ENCODE results near the gene GMPS. TPM values are rescaled to one million over a fixed set of nuclear protein-coding genes. Genes with fewer than 3 reads are reported as not detected.

The GMPS gene
- total and polyA plus RNA-seq, 2 donors from 2014 or later, result 21.1 to 43.9 TPM

DNA sequence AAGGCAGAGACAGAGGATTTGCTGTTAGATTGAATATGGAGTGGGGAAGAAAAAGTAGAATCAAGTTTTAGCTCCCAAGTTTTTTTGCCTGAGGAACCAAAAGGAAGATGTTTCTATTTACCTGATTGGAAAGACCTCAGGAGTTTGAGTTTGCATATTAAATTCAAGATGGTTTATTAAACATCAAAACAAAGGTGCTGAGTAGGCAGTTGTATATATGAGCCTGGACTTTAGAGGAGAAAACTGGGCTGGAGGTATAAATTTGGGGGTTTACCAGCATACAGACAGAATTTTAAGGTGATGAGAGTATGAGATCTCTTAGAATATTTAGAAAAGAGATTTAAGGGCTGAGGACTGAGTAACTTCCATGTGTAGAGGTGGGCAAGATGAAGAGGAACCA, 38.2 kb downstream of the GMPS start:
- Histone ChIP-seq H3K9me3 (ENCODE audit: control insufficient read depth in 2 of 3, insufficient read depth in 1 of 3, low read length in 3 of 3) (no peaks in the 10 kb centered on the region), H3K9ac (ENCODE audit: low read length in 3 of 3) (no peak overlapping the region), H3K4me1 (ENCODE audit: control insufficient read depth in 2 of 3, insufficient read depth in 2 of 3, low read depth in 1 of 3, low read length in 3 of 3) (no peaks in the 10 kb centered on the region), H3K36me3 (ENCODE audit: control insufficient read depth in 2 of 3, insufficient read depth in 3 of 3, low read length in 3 of 3) (peaks cover 0 to 4% (median 0%) of the 10 kb centered on the region in 3 donors), H3K4me3 (ENCODE audit: low read length in 3 of 3) (no peak overlapping the region), H3K27ac (ENCODE audit: low read depth in 2 of 2, low read length in 2 of 2) (no peak overlapping the region), H3K27me3 (ENCODE audit: control insufficient read depth, insufficient read depth, low read length) (no peaks in the 10 kb centered on the region)
- intact Hi-C loops (cut with DNase I), result no loop called here
- no peak for FAIRE-seq
- no peak for DNase-seq
- TF ChIP-seq, protein P1, sequence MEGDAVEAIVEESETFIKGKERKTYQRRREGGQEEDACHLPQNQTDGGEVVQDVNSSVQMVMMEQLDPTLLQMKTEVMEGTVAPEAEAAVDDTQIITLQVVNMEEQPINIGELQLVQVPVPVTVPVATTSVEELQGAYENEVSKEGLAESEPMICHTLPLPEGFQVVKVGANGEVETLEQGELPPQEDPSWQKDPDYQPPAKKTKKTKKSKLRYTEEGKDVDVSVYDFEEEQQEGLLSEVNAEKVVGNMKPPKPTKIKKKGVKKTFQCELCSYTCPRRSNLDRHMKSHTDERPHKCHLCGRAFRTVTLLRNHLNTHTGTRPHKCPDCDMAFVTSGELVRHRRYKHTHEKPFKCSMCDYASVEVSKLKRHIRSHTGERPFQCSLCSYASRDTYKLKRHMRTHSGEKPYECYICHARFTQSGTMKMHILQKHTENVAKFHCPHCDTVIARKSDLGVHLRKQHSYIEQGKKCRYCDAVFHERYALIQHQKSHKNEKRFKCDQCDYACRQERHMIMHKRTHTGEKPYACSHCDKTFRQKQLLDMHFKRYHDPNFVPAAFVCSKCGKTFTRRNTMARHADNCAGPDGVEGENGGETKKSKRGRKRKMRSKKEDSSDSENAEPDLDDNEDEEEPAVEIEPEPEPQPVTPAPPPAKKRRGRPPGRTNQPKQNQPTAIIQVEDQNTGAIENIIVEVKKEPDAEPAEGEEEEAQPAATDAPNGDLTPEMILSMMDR (IDR thresholded peaks at IDR 0.05; ENCODE audit: borderline replicate concordance, extremely low read depth, insufficient read depth), result no peak

DNA sequence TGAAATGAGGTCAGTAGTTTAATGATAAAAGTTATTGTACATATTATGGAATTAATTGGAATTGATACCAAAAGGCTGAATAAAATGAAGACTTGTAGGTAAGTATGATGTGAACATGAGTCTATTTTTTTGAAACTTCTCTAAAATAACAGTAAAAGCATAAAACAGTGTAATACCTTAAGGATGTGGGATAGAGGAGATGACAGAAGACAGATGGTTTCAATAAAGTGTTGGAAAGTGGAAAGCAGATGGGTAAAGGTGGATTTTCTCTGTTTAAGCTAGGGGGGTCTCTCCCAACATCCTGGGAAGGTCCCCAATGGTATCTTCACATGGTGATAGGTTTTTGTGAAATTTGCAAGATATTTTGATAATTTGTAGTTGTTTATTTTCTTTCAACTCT, 41.6 kb downstream of the GMPS start:
- Histone ChIP-seq H3K4me1 (ENCODE audit: control insufficient read depth in 2 of 3, insufficient read depth in 2 of 3, low read depth in 1 of 3, low read length in 3 of 3) (no peaks in the 10 kb centered on the region), H3K4me3 (ENCODE audit: low read length in 3 of 3) (no peak overlapping the region), H3K27ac (ENCODE audit: low read depth in 2 of 2, low read length in 2 of 2) (no peak overlapping the region), H3K9ac (ENCODE audit: low read length in 3 of 3) (no peak overlapping the region), H3K9me3 (ENCODE audit: control insufficient read depth in 2 of 3, insufficient read depth in 1 of 3, low read length in 3 of 3) (no peaks in the 10 kb centered on the region), H3K27me3 (ENCODE audit: control insufficient read depth, insufficient read depth, low read length) (no peaks in the 10 kb centered on the region), H3K36me3 (ENCODE audit: control insufficient read depth in 2 of 3, insufficient read depth in 3 of 3, low read length in 3 of 3) (peaks cover 4 to 20% (median 7%) of the 10 kb centered on the region in 3 donors)
- TF ChIP-seq, protein P1 (IDR thresholded peaks at IDR 0.05; ENCODE audit: borderline replicate concordance, extremely low read depth, insufficient read depth), result no peak
- DNase-seq (no peak), FAIRE-seq (no peak)
- intact Hi-C loops (cut with DNase I), result no loop called here

DNA sequence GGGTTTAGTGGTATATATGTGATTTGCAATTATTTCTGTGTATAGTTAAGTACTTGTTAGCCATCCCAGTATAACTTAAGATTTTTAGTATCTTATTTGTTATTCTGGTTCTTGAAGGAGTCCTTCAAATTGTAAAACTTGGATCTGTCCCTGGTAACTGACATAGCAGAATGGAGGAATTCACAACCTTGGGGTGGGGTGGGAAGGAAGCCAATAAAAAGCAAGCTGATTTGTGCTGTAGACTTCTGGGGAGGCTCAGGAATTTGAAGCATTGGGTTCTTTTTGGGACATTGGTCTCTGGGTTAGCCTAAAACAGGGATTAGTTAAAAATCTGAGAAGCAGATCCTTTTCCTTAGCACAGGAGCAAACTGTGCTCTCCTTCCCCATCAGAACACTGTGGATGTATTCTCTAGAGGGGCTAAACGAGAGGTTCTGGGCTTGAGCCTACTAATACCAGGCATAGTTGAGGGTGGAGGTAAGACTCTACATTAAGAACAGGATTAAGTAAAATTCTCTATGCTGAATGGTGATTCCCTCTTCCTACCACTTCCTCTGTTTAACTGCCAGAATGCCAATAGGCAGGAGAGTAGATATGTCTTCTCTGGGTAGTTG, 42.2 kb downstream of the GMPS start:
- Histone ChIP-seq H3K4me1 (ENCODE audit: control insufficient read depth in 2 of 3, insufficient read depth in 2 of 3, low read depth in 1 of 3, low read length in 3 of 3) (no peaks in the 10 kb centered on the region), H3K27me3 (ENCODE audit: control insufficient read depth, insufficient read depth, low read length) (no peaks in the 10 kb centered on the region), H3K36me3 (ENCODE audit: control insufficient read depth in 2 of 3, insufficient read depth in 3 of 3, low read length in 3 of 3) (peaks cover 4 to 20% (median 7%) of the 10 kb centered on the region in 3 donors), H3K27ac (ENCODE audit: low read depth in 2 of 2, low read length in 2 of 2) (no peak overlapping the region), H3K9ac (ENCODE audit: low read length in 3 of 3) (no peak overlapping the region), H3K9me3 (ENCODE audit: control insufficient read depth in 2 of 3, insufficient read depth in 1 of 3, low read length in 3 of 3) (no peaks in the 10 kb centered on the region), H3K4me3 (ENCODE audit: low read length in 3 of 3) (no peak overlapping the region)
- intact Hi-C loops (cut with DNase I), result no loop called here
- FAIRE-seq (no peak), DNase-seq (no peak)
- TF ChIP-seq, protein P1 (IDR thresholded peaks at IDR 0.05; ENCODE audit: borderline replicate concordance, extremely low read depth, insufficient read depth), result no peak

DNA sequence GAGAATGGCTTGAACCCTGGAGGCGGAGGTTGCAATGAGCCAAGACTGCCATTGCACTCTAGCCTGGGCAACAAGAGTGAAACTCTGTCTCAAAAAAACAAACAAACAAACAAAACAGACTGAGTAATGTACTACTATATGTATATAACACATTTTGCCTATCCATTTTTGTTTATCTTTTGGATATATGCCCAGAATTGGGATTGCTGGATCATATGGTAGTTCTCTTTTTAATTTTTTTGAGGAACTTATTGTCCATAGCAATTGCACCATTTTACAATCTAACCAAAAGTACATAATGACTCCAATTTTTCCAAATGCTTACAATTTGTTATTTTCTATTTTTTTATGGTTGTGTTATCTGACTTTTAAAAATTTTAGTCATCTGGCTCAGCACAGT, 47.3 kb downstream of the GMPS start:
- Histone ChIP-seq H3K27me3 (ENCODE audit: control insufficient read depth, insufficient read depth, low read length) (no peaks in the 10 kb centered on the region), H3K4me3 (ENCODE audit: low read length in 3 of 3) (no peak overlapping the region), H3K9me3 (ENCODE audit: control insufficient read depth in 2 of 3, insufficient read depth in 1 of 3, low read length in 3 of 3) (no peaks in the 10 kb centered on the region), H3K27ac (ENCODE audit: low read depth in 2 of 2, low read length in 2 of 2) (no peak overlapping the region), H3K4me1 (ENCODE audit: control insufficient read depth in 2 of 3, insufficient read depth in 2 of 3, low read depth in 1 of 3, low read length in 3 of 3) (no peaks in the 10 kb centered on the region), H3K36me3 (ENCODE audit: control insufficient read depth in 2 of 3, insufficient read depth in 3 of 3, low read length in 3 of 3) (peaks cover 4 to 22% (median 14%) of the 10 kb centered on the region in 3 donors), H3K9ac (ENCODE audit: low read length in 3 of 3) (no peak overlapping the region)
- intact Hi-C loops (cut with DNase I), result no loop called here
- TF ChIP-seq, protein P1 (IDR thresholded peaks at IDR 0.05; ENCODE audit: borderline replicate concordance, extremely low read depth, insufficient read depth), result no peak
- DNase-seq (no peak), FAIRE-seq (no peak)
